Brain pericyte (primary cell): Measurements from ENCODE around the gene CADM4.
A peak's percentile ranks its signal among the peaks of the same experiment; 100 is the strongest.
"Not testable (repeated sequence)": the region's sequence is repeated elsewhere in the genome, so short reads cannot be mapped to it uniquely, and the experiment has no call there.

Experiments
- DNase-seq: peaks from one replicate; pipeline ENCODE4 v3.0.0-alpha.2; 2012; ENCODE audit warnings: low read depth, low spot score

The CADM4 gene

GRCh38 chr19:43607238-43608205 is 32.1 kb downstream of the CADM4 start:
- no peak for DNase-seq

- no peak for DNase-seq
Measured at GRCh38 chr19:43606569-43607229, 33.0 kb downstream of the CADM4 start.

- DNase-seq, result no peak
Measured at GRCh38 chr19:43605875-43606568, 33.6 kb downstream of the CADM4 start.

- not testable (repeated sequence) for DNase-seq
Measured at GRCh38 chr19:43600326-43600725, 39.3 kb downstream of the CADM4 start.

- DNase-seq, result no peak
Measured at GRCh38 chr19:43599635-43600295, 39.9 kb downstream of the CADM4 start.

GRCh38 chr19:43598445-43599240 is 41.0 kb downstream of the CADM4 start:
- no peak for DNase-seq

GRCh38 chr19:43597876-43598275 is 41.8 kb downstream of the CADM4 start:
- no peak for DNase-seq

- no peak for DNase-seq
Measured at GRCh38 chr19:43596842-43597461, 42.7 kb downstream of the CADM4 start.

GRCh38 chr19:43595999-43596841 is 43.4 kb downstream of the CADM4 start, which contains the start of the genes IRGQ and ZNF576:
IRGQ (minus strand) TSS chr19:43596134; CDS start chr19:43595338, 796 bp downstream.
ZNF576 (plus strand) TSS chr19:43596595; CDS start chr19:43597109, 514 bp downstream.
- peak; percentile 100 for DNase-seq

GRCh38 chr19:43595605-43595998 is 44.0 kb downstream of the CADM4 start:
- DNase-seq, result no peak

GRCh38 chr19:43594710-43595604 is 44.7 kb downstream of the CADM4 start:
- no peak for DNase-seq

GRCh38 chr19:43594081-43594697 is 45.5 kb downstream of the CADM4 start:
- DNase-seq, result no peak

- DNase-seq, result no peak
Measured at GRCh38 chr19:43592800-43593350, 46.8 kb downstream of the CADM4 start.

GRCh38 chr19:43591904-43592772 is 47.5 kb downstream of the CADM4 start:
- no peak for DNase-seq

- no peak for DNase-seq
Measured at GRCh38 chr19:43589678-43590077, 50.0 kb downstream of the CADM4 start.

- DNase-seq, result no peak
Measured at GRCh38 chr19:43589277-43589676, 50.4 kb downstream of the CADM4 start.
